ENCODE measurements around the gene SMTNL2.
A peak's percentile ranks its signal among the peaks of the same experiment; 100 is the strongest.

Gene SMTNL2

DNA sequence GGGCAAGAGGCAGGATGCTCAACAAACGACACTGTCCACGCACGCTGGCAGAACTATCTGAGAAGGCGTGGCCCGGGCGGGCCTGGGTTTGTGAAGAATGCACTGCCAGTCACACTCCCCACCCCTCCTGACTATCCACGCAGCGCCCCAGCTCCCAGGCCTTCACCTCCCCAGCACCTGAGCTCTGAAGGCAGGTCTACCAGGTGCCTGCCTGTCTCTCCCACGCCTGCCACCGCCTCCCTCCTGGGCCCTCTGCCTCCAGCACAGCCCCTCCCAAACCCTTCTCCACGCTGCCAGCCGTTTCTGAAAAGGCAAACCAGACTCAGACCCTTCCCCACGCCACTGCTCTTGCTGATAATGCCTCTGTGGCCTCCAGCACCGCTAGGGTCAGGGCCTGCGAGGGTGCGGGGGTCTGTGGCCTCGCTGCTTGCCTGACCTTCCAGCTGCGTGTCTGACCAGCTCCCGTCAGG, 40.7 kb upstream of the SMTNL2 start:
- Histone ChIP-seq H3K9me3 (ENCODE audit: control insufficient read depth, low read length) (no peaks in the 10 kb centered on the region), H3K27me3 (ENCODE audit: control insufficient read depth in 1 of 2, insufficient read depth in 1 of 2, low read length in 2 of 2) (no peaks in the 10 kb centered on the region), H2BK120ac (ENCODE audit: low read depth, low read length) (no peak overlapping the region), H2BK5ac (ENCODE audit: low read depth, low read length, poor library complexity, severe bottlenecking) (no peak overlapping the region), H2AFZ (ENCODE audit: low read depth, low read length) (no peak overlapping the region), H2AK5ac (ENCODE audit: low read length, severe bottlenecking) (no peak overlapping the region), H3K4ac (ENCODE audit: low read depth in 1 of 2, low read length in 2 of 2) (no peak overlapping the region), H3K18ac (ENCODE audit: low read depth in 1 of 2, low read length in 2 of 2) (no peak overlapping the region), H4K91ac (ENCODE audit: low read length) (no peak overlapping the region), H3K79me1 (replicated peaks; ENCODE audit: low read length, poor library complexity, severe bottlenecking) (peaks cover 12% of the 10 kb centered on the region), H3K36me3 (ENCODE audit: control insufficient read depth in 1 of 2, insufficient read depth in 2 of 2, low read depth in 1 of 2, low read length in 2 of 2) (peaks cover 93 to 100% of the 10 kb centered on the region in 2 experiments), H2BK12ac (ENCODE audit: low read length in 2 of 2) (no peak overlapping the region), H4K8ac (ENCODE audit: low read length) (no peak overlapping the region), H3K4me3 (ENCODE audit: insufficient read depth in 1 of 2, low read depth in 1 of 2, low read length in 2 of 2) (no peak overlapping the region), H3K23ac (ENCODE audit: low read length in 2 of 2) (no peak overlapping the region), H3K9ac (ENCODE audit: low read length) (no peak overlapping the region), H3K14ac (ENCODE audit: low read length in 2 of 2) (no peak overlapping the region), H3K4me1 (ENCODE audit: control insufficient read depth, insufficient read depth, low read depth, low read length) (peaks cover 13% of the 10 kb centered on the region), H2BK15ac (ENCODE audit: low read depth, poor library complexity, severe bottlenecking) (no peak overlapping the region), H3K4me2 (ENCODE audit: low read length, poor library complexity, severe bottlenecking) (no peak overlapping the region), H3K27ac (ENCODE audit: low read length, poor library complexity, severe bottlenecking) (no peak overlapping the region)
- 92% methylated on average over 19 of the region's 19 CpGs for WGBS
- DNase-seq: no peak

DNA sequence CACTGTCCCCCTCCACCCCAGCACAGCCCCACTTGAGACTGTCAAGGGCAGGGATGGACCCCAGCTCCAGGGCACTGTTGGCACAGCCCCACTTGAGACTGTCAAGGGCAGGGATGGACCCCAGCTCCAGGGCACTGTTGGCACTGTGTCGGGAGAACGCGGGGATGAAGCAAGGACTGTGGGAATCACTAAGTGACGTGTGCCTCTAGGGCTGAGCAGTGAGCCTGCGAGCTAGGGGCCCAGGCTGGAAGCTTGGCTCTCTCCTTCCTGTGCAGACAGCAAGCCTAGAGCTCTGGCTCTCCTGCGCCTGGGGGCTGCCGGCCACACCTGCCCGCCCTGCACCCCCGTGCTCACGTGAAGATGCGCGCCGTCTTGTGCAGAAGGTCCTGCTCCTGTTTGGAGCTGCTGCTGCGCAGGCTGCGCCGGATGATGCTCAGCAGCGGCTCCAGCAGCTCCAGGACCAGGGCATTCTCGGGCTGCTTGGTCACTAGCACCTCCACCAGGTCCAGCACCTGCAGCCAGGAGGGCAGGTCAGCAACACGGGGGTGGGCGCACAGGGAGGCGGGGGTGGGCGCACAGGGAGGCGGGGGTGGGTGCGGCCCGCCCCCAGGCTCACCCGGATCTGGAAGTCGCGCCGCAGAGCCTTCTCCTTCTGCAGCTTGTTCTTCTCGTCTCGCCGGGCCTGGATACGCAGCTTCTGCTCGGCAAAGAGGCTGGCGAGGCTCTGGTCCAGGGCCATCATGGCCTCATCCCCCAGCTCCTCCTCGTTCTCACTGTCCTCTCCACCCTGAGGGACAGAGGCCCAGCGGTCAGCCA, 40.0 kb upstream of the SMTNL2 start:
- 92% methylated on average over 27 of the region's 37 CpGs for WGBS

DNA sequence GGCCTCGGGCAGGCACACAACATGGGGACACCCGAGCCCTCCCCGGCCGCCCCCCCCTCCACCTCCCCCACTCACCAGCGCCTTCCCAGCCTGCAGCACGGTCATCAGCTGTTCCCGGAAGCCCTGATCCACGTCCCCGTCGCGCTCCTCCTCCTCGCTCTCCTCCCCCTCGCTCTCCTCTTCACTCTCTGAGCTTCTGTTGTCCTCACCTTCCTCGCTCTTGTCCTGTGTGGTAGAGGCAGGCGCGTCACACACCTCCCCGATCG, 39.4 kb upstream of the SMTNL2 start:
- Histone ChIP-seq H3K4me1 (ENCODE audit: control insufficient read depth, insufficient read depth, low read depth, low read length) (peaks cover 26% of the 10 kb centered on the region), H4K8ac (ENCODE audit: low read length) (no peak overlapping the region), H4K91ac (ENCODE audit: low read length) (no peak overlapping the region), H3K4me2 (ENCODE audit: low read length, poor library complexity, severe bottlenecking) (no peak overlapping the region), H3K9me3 (ENCODE audit: control insufficient read depth, low read length) (no peaks in the 10 kb centered on the region), H3K23ac (ENCODE audit: low read length in 2 of 2) (no peak overlapping the region), H3K79me1 (replicated peaks; ENCODE audit: low read length, poor library complexity, severe bottlenecking) (peaks cover 15% of the 10 kb centered on the region), H2AFZ (ENCODE audit: low read depth, low read length) (no peak overlapping the region), H3K4me3 (ENCODE audit: insufficient read depth in 1 of 2, low read depth in 1 of 2, low read length in 2 of 2) (no peak overlapping the region), H3K36me3 (ENCODE audit: control insufficient read depth in 1 of 2, insufficient read depth in 2 of 2, low read depth in 1 of 2, low read length in 2 of 2) (peaks cover 93 to 100% of the 10 kb centered on the region in 2 experiments), H2BK120ac (ENCODE audit: low read depth, low read length) (no peak overlapping the region), H3K18ac (ENCODE audit: low read depth in 1 of 2, low read length in 2 of 2) (no peak overlapping the region), H3K27me3 (ENCODE audit: control insufficient read depth in 1 of 2, insufficient read depth in 1 of 2, low read length in 2 of 2) (no peaks in the 10 kb centered on the region), H2BK12ac (ENCODE audit: low read length in 2 of 2) (no peak overlapping the region), H3K4ac (ENCODE audit: low read depth in 1 of 2, low read length in 2 of 2) (no peak overlapping the region), H2BK15ac (ENCODE audit: low read depth, poor library complexity, severe bottlenecking) (no peak overlapping the region), H3K9ac (ENCODE audit: low read length) (no peak overlapping the region), H3K27ac (ENCODE audit: low read length, poor library complexity, severe bottlenecking) (no peak overlapping the region), H2BK5ac (ENCODE audit: low read depth, low read length, poor library complexity, severe bottlenecking) (no peak overlapping the region), H3K14ac (ENCODE audit: low read length in 2 of 2) (no peak overlapping the region), H2AK5ac (ENCODE audit: low read length, severe bottlenecking) (no peak overlapping the region)
- WGBS: 96% methylated on average over 16 of the region's 18 CpGs
- no peak for DNase-seq

More for the DNA sequence above, 40.0 kb upstream of the SMTNL2 start:
- H3K27ac ChIP-seq (ENCODE audit: low read length, poor library complexity, severe bottlenecking): no peak overlapping the region
- H3K36me3 ChIP-seq (ENCODE audit: control insufficient read depth in 1 of 2, insufficient read depth in 2 of 2, low read depth in 1 of 2, low read length in 2 of 2): peaks cover 93 to 100% of the 10 kb centered on the region in 2 experiments
- H2AK5ac ChIP-seq (ENCODE audit: low read length, severe bottlenecking): no peak overlapping the region
- H3K4me2 ChIP-seq (ENCODE audit: low read length, poor library complexity, severe bottlenecking): no peak overlapping the region
- DNase-seq: no peak
- H3K4me3 ChIP-seq (ENCODE audit: insufficient read depth in 1 of 2, low read depth in 1 of 2, low read length in 2 of 2): no peak overlapping the region
- no peak overlapping the region for H3K23ac ChIP-seq (ENCODE audit: low read length in 2 of 2)
- H2BK120ac ChIP-seq (ENCODE audit: low read depth, low read length): no peak overlapping the region
- no peaks in the 10 kb centered on the region for H3K9me3 ChIP-seq (ENCODE audit: control insufficient read depth, low read length)
- H3K4ac ChIP-seq (ENCODE audit: low read depth in 1 of 2, low read length in 2 of 2): no peak overlapping the region
- no peak overlapping the region for H4K8ac ChIP-seq (ENCODE audit: low read length)
- H2BK5ac ChIP-seq (ENCODE audit: low read depth, low read length, poor library complexity, severe bottlenecking): no peak overlapping the region
- no peak overlapping the region for H2BK12ac ChIP-seq (ENCODE audit: low read length in 2 of 2)
- no peak overlapping the region for H2AFZ ChIP-seq (ENCODE audit: low read depth, low read length)
- H3K9ac ChIP-seq (ENCODE audit: low read length): no peak overlapping the region
- no peak overlapping the region for H3K18ac ChIP-seq (ENCODE audit: low read depth in 1 of 2, low read length in 2 of 2)
- no peaks in the 10 kb centered on the region for H3K27me3 ChIP-seq (ENCODE audit: control insufficient read depth in 1 of 2, insufficient read depth in 1 of 2, low read length in 2 of 2)
- peaks cover 21% of the 10 kb centered on the region for H3K4me1 ChIP-seq (ENCODE audit: control insufficient read depth, insufficient read depth, low read depth, low read length)
- H4K91ac ChIP-seq (ENCODE audit: low read length): no peak overlapping the region
- H3K79me1 ChIP-seq (replicated peaks; ENCODE audit: low read length, poor library complexity, severe bottlenecking): peaks cover 12% of the 10 kb centered on the region
- no peak overlapping the region for H2BK15ac ChIP-seq (ENCODE audit: low read depth, poor library complexity, severe bottlenecking)
- no peak overlapping the region for H3K14ac ChIP-seq (ENCODE audit: low read length in 2 of 2)

DNA sequence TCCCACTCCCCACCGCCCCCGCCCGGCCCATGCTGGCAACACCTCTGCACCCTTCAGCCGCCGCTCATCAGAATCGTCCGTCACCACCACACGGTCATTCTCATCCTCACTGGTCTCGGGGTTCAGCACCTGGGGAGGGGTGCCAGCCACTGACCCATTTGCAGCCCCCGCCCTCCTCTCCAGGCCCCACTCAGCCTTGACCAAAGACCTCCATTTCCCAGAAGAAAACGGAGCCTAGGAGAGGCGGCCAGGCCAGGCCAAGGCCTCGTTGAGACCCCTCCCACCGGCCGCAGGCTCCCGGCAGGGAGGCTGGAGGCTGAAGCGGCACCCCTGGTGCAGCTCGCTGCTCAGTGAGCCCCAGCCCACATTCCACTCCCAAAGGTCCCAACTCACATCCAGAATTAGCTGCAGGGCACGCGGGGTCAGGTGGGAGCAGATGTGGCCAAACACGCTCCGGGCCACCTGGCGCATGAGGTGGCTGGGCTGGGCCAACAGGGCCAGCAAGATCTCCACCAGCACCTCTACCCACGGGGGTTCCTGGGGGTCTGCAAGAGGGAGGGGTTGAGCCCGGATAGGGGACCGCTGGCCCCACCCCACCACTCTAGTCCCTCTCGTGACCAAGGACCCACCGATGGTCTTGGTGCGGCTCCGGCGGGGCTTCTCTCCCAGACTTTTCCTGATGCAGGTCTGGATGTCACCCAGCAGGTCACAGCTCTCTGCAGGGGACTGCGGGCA, 38.9 kb upstream of the SMTNL2 start:
- H3K4ac ChIP-seq (ENCODE audit: low read depth in 1 of 2, low read length in 2 of 2): no peak overlapping the region
- H3K4me2 ChIP-seq (ENCODE audit: low read length, poor library complexity, severe bottlenecking): no peak overlapping the region
- peaks cover 26% of the 10 kb centered on the region for H3K4me1 ChIP-seq (ENCODE audit: control insufficient read depth, insufficient read depth, low read depth, low read length)
- H3K9me3 ChIP-seq (ENCODE audit: control insufficient read depth, low read length): no peaks in the 10 kb centered on the region
- H3K14ac ChIP-seq (ENCODE audit: low read length in 2 of 2): no peak overlapping the region
- no peak overlapping the region for H3K9ac ChIP-seq (ENCODE audit: low read length)
- peaks cover 17% of the 10 kb centered on the region for H3K79me1 ChIP-seq (replicated peaks; ENCODE audit: low read length, poor library complexity, severe bottlenecking)
- no peak overlapping the region for H3K18ac ChIP-seq (ENCODE audit: low read depth in 1 of 2, low read length in 2 of 2)
- no peak overlapping the region for H4K8ac ChIP-seq (ENCODE audit: low read length)
- H3K27me3 ChIP-seq (ENCODE audit: control insufficient read depth in 1 of 2, insufficient read depth in 1 of 2, low read length in 2 of 2): no peaks in the 10 kb centered on the region
- peak overlapping the region; percentile 1 for H2BK15ac ChIP-seq (ENCODE audit: low read depth, poor library complexity, severe bottlenecking)
- no peak overlapping the region for H2AFZ ChIP-seq (ENCODE audit: low read depth, low read length)
- no peak overlapping the region for H3K27ac ChIP-seq (ENCODE audit: low read length, poor library complexity, severe bottlenecking)
- 95% methylated on average over 30 of the region's 32 CpGs for WGBS
- H3K23ac ChIP-seq (ENCODE audit: low read length in 2 of 2): no peak overlapping the region
- H4K91ac ChIP-seq (ENCODE audit: low read length): no peak overlapping the region
- H2BK120ac ChIP-seq (ENCODE audit: low read depth, low read length): no peak overlapping the region
- H2AK5ac ChIP-seq (ENCODE audit: low read length, severe bottlenecking): no peak overlapping the region
- no peak overlapping the region for H3K4me3 ChIP-seq (ENCODE audit: insufficient read depth in 1 of 2, low read depth in 1 of 2, low read length in 2 of 2)
- DNase-seq: no peak
- H2BK5ac ChIP-seq (ENCODE audit: low read depth, low read length, poor library complexity, severe bottlenecking): no peak overlapping the region
- no peak overlapping the region for H2BK12ac ChIP-seq (ENCODE audit: low read length in 2 of 2)
- H3K36me3 ChIP-seq (ENCODE audit: control insufficient read depth in 1 of 2, insufficient read depth in 2 of 2, low read depth in 1 of 2, low read length in 2 of 2): peaks cover 93 to 100% of the 10 kb centered on the region in 2 experiments
